NCI-H1694 (cell line): Measurements from ENCODE around the gene ALPI.
"Not testable (repeated sequence)": the region's sequence is repeated elsewhere in the genome, so short reads cannot be mapped to it uniquely, and the experiment has no call there.

ENCODE experiments used
- DNase-seq: peaks from one replicate; lab custom pipeline; 2025; lab: John Stamatoyannopoulos, UW

The ALPI gene

GRCh38 chr2:232455426-232456255 is at the start of gene ALPI:
ALPI (plus strand) TSS chr2:232456153; CDS start chr2:232456200, 47 bp downstream.
- DNase-seq: no peak

- no peak for DNase-seq
Observed at GRCh38 chr2:232406556-232407310, 49.2 kb upstream of the ALPI start, which contains the start of gene ALPG. ALPG (plus strand) TSS chr2:232406844; CDS start chr2:232406895, 51 bp downstream.

DNA sequence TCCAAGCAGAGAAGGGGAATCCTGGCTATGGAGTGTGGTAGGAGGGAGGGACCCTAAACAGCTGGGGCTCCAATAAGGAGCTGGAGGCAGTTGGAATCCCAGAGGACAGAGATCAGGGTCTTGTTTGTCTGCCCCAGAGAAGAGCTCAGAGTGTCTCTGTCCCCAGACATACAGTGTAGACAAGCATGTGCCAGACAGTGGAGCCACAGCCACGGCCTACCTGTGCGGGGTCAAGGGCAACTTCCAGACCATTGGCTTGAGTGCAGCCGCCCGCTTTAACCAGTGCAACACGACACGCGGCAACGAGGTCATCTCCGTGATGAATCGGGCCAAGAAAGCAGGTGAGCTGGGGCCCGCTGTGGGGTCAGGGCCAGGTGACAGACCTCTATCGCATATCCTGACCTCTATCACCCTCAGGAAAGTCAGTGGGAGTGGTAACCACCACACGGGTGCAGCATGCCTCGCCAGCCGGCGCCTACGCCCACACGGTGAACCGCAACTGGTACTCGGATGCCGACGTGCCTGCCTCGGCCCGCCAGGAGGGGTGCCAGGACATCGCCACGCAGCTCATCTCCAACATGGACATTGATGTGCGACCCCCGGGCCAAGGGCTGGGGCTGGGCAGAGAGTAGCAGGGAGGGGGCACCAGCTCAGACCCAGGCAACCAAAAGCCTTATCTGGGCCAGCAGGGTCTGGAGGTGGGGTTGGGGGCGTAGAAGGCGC is 48.4 kb upstream of the ALPI start:
- not testable (repeated sequence) for DNase-seq

DNA sequence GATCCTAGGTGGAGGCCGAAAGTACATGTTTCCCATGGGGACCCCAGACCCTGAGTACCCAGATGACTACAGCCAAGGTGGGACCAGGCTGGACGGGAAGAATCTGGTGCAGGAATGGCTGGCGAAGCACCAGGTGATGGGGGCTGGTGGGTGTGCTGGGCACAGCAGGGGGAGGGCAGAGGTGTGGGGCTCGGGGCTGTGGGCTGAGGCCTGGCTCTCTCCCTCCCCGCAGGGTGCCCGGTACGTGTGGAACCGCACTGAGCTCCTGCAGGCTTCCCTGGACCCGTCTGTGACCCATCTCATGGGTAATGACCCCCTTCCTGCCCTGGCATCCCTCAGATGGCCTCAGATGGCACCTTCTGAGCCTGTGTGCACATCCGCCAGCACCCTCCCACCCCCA is 47.7 kb upstream of the ALPI start:
- DNase-seq: not testable (repeated sequence)

DNA sequence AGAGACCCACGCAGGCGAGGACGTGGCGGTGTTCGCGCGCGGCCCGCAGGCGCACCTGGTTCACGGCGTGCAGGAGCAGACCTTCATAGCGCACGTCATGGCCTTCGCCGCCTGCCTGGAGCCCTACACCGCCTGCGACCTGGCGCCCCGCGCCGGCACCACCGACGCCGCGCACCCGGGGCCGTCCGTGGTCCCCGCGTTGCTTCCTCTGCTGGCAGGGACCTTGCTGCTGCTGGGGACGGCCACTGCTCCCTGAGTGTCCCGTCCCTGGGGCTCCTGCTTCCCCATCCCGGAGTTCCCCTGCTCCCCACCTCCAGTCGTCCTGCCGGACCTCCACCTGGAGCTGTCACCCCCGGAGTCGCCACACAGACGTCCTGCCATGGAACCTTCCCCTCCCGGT is 46.3 kb upstream of the ALPI start:
- not testable (repeated sequence) for DNase-seq

- no peak for DNase-seq
Observed at GRCh38 chr2:232410238-232410900, 45.6 kb upstream of the ALPI start.

- no peak for DNase-seq
Observed at GRCh38 chr2:232411901-232412629, 43.9 kb upstream of the ALPI start.

DNA sequence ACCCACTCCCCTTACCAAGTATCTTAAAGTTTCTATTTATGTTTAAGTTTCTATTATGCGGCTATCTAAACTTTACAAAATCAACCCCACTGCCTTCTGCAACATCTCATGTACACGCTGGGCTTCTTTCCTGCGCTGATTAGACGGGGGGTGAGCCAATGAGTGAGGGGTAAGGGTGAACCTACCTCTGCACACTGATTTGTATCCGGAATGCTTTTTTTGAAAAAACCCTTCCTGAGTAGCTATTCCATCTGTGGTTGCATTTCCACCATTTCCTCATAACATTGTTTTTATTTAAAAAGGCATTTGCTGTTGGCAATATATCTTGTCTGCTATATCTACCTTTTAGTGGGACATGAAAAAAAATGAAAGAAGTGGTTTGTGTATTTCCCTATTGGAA is 43.0 kb upstream of the ALPI start:
- DNase-seq: no peak

DNA sequence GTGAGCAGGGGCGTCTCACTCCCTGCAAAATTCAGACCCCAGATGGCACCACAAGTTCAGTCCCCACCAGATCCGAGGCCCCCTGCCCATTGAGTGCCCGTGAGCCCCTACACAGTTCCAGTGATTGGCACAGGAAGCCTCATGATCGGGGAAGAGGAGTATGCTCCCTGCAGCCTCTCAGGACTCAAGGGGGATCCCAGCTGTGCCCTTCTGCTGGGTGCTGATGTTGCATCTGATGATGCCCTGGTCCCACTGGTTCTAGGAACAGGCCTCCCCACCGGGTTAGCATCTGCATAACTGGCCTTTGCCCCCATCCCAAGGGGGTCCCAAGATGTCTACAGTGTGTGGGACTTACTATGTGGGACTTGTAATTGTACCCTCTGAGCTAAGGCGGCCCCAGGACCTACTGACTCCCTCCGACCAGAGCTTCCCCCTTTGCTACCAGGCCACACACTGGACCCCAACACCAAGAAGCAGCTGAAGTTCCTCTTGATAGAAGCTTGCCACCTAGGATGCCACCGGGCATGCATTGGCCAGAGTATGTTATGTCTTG is 40.7 kb upstream of the ALPI start:
- no peak for DNase-seq

DNA sequence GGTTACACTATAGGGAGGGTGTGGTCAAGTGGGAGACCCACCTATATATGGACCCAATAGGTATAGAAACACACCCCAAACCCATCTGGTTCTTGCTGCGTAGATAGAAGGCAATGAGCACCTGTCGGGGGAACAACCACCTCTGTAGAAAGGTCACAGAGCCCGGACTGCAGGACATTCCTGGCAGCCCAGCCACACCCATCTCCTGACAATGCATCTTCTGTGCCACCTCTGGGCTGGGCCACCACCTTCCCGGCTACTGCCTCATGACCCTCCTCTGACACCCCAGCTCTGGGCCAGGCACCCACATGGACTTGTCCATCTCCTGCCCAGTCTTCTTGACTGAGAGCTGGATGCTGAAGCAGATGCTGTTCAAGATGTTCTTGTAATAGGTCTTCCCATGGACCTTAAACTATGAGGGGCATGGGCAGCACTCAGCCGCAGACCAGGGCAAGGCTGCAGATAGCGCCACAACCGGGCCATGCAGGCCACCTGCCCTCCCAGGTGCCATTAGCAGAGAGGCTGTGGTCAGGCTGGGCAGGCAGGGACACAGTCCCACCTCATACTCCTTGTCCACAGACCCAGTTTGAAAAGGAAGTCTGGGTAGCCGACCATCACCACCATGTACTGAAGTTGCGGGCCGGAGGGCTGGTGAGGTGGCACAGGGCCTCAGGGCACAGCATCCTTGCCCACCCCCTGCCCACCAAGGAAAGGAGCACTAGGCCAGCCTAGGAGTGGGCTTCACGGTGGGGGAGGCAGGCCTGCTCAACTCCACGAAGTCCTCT is 40.0 kb upstream of the ALPI start:
- no peak for DNase-seq

GRCh38 chr2:232416521-232417470 is 39.2 kb upstream of the ALPI start:
- DNase-seq: no peak

GRCh38 chr2:232417489-232417888 is 38.5 kb upstream of the ALPI start:
- DNase-seq: no peak

DNA sequence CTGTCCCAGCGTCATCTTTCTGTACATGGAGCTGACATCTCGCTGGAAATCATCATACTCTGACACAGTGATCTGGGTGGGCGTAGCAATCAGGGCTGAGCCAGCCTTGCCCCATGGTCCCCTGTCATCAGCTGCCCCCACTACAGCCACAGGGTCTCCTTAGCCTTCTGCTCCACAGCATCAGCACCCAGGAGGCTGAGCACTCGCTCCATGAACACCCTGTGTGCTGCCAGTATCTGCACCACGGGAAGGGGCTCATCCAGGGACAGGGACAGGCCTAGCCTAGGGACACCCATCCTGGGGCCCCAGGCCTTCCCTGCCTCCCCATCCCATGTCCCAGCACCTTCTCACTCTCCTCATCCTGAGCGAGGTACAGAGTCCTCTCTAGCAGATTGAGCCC is 37.9 kb upstream of the ALPI start:
- no peak for DNase-seq

GRCh38 chr2:232418466-232419244 is 37.3 kb upstream of the ALPI start:
- DNase-seq: no peak

DNA sequence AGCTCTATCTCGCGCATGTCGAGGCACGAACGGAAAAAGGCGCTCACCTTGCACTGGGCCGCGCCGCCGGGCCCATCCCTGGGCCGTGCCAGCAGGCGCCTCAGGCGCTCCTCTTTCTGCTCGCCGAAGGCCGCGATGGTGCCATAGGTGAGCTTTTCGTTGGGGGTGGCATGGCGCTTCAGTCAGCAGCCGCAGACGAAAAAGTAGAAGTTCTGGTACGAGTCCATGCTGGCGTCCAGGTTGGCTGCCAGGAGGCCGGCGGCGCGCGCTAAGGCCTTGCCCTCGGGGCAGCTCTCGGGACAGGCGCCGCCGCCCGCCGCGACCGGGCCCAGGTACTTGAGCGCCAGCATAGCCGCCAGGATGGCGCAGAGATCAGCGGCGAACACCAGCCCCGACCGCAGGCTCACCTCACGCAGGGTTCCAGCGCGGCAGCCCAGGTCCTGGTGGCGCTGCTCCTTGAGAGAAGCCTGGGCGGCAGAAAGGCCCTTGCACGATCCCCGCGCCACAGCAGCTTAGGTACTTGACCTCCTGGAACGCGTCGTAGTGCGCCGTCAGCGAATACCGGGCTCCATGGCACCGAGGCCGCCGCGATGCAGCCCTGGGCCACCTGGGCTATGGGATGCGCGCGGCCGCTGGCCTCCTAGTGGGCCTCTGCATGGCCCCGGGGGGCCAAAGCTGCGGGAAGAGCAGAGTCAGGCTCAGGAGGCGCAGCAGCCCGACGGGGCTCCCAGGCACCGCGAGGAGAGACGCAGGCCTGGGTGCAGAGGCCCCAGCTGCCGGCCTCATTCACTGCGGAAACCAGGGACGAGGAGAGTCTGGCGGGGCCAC is 36.5 kb upstream of the ALPI start:
- DNase-seq: no peak

GRCh38 chr2:232420073-232420454 is 35.9 kb upstream of the ALPI start:
- no peak for DNase-seq

GRCh38 chr2:232420463-232421188 is 35.3 kb upstream of the ALPI start:
- DNase-seq: no peak
